Measurements from ENCODE around the gene MYL11.

Gene MYL11

DNA sequence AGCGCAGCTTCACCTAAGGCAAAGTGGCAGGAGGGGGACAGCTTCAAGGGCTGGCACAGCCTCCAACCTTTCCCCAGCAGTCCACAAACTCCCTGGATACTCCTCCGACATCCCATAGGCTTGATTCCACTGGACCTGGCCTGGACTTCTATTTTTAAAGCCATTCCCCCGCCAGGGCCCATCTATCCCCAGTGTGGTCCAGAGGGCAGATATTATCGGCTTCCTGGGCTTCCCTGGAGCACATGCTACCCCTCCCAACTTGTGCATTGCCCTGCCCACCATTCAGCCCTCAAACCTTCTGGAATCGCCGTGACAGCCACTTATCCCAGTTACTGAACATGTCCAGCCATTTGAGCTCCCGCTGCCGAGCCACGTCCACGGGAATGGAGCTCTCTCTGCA lies 9.4 kb upstream of the MYL11 start:
- TF ChIP-seq, protein P1, sequence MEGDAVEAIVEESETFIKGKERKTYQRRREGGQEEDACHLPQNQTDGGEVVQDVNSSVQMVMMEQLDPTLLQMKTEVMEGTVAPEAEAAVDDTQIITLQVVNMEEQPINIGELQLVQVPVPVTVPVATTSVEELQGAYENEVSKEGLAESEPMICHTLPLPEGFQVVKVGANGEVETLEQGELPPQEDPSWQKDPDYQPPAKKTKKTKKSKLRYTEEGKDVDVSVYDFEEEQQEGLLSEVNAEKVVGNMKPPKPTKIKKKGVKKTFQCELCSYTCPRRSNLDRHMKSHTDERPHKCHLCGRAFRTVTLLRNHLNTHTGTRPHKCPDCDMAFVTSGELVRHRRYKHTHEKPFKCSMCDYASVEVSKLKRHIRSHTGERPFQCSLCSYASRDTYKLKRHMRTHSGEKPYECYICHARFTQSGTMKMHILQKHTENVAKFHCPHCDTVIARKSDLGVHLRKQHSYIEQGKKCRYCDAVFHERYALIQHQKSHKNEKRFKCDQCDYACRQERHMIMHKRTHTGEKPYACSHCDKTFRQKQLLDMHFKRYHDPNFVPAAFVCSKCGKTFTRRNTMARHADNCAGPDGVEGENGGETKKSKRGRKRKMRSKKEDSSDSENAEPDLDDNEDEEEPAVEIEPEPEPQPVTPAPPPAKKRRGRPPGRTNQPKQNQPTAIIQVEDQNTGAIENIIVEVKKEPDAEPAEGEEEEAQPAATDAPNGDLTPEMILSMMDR (IDR thresholded peaks at IDR 0.05) = no peak
- H3K27ac Mint-ChIP-seq = peak overlapping the region; percentile 16
- H3K9me3 Mint-ChIP-seq = no peaks in the 10 kb centered on the region
- no peaks in the 10 kb centered on the region for H3K27me3 Mint-ChIP-seq (ENCODE audit: low read depth, poor library complexity)
- peaks cover 49% of the 10 kb centered on the region for H3K36me3 Mint-ChIP-seq (ENCODE audit: low read depth)
- no peak for DNase-seq
- H3K4me1 Mint-ChIP-seq = peaks cover 55% of the 10 kb centered on the region
- H3K4me3 Mint-ChIP-seq = no peak overlapping the region

DNA sequence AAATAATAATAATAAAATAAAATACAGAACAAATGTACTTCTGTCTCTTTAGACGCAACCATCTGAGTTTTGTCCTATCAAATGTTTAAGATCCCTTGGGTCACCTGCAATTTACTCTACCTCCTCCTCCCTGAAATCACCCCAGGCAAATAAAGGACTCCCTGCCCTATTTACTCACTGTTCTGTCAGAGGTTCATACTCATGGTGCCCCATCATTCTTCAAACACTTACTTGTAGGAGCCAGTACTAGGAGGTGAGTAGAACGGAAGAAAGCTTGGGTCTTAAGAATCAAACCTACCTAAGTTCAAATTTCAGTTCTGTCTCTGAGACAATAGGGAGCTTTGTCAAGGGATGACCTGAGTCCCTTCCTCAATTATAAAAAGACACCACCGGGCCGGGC lies 8.1 kb upstream of the MYL11 start:
- Mint-ChIP-seq H3K36me3 (ENCODE audit: low read depth) (peaks cover 43% of the 10 kb centered on the region), H3K4me1 (peaks cover 48% of the 10 kb centered on the region), H3K27me3 (ENCODE audit: low read depth, poor library complexity) (peaks cover 4% of the 10 kb centered on the region), H3K4me3 (peak overlapping the region; percentile 83), H3K9me3 (no peaks in the 10 kb centered on the region), H3K27ac (peak overlapping the region; percentile 32)
- TF ChIP-seq, protein P1 (IDR thresholded peaks at IDR 0.05) = no peak
- no peak for DNase-seq

DNA sequence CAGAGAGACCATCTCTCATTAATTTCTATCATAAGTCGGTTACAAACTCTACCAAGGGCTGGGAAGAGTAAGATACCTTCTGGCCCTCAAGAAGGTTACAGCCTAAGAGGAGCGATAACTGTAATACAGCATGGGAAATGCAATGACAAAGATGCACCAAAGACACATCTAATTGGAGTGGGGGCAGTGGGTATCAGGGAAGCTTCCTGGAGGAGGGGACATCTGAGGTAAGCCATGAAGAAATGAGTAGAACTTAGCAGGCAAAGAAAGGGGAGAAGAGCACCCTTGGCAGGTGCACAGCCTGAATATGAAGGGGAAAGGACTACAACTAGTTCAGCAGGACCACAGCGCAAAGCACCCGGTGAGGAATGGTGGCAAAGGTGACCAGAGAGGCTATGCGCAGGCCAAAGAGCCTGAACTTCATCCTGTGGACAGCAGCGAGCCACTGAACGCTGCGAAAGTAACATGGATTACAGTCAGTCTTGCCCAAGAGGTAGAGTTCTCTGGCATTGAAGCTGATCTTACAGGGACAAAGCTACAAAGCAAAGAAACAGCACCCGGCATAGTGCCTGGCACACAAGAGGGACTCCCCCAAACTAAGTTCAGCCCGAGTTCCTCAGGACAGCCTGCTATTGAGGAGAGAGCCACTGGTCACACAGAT lies 7.1 kb upstream of the MYL11 start:
- no peak for DNase-seq
- no peaks in the 10 kb centered on the region for H3K9me3 Mint-ChIP-seq
- peak overlapping the region; percentile 83 for H3K4me3 Mint-ChIP-seq
- TF ChIP-seq, protein P1 (IDR thresholded peaks at IDR 0.05) = no peak
- H3K4me1 Mint-ChIP-seq = peaks cover 58% of the 10 kb centered on the region
- H3K27ac Mint-ChIP-seq = peak overlapping the region; percentile 46
- peaks cover 4% of the 10 kb centered on the region for H3K27me3 Mint-ChIP-seq (ENCODE audit: low read depth, poor library complexity)
- H3K36me3 Mint-ChIP-seq (ENCODE audit: low read depth) = peaks cover 39% of the 10 kb centered on the region

DNA sequence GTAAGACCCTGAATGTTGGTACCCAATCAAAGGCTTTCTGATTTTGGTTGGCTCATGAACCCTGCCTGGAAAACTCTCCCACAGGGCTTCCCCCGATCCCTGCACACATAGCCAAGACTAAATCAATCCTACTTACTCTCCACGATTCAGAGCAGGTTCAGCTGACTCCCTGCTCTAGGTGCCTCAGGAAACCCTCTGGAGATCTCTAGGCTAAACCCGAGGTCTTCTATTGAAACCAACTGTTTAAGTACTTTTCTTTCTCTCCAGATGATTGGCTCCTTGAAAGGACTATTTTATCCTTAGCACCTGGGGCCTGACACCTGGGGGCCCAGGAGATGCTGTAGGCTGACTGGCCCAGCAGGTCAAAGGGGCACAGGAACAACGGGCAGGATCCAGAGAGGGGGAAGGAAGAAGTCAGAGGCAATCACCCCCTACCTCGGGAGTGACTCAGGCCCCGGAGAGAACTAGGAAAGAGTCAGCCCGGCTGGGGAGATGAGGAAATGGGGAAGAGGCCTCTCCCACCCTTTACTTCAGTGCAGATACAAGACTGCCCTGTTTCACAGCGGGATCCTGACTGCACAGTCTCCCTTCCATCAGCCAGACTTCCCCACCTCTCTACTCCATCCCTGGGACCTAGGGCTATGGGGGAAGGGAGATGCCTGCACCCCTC lies 6.3 kb upstream of the MYL11 start:
- no peak for DNase-seq
- Mint-ChIP-seq H3K9me3 (no peaks in the 10 kb centered on the region), H3K27me3 (ENCODE audit: low read depth, poor library complexity) (peaks cover 4% of the 10 kb centered on the region), H3K27ac (no peak overlapping the region), H3K4me1 (peaks cover 61% of the 10 kb centered on the region), H3K36me3 (ENCODE audit: low read depth) (peaks cover 31% of the 10 kb centered on the region), H3K4me3 (peak overlapping the region; percentile 83)
- TF ChIP-seq, protein P1 (IDR thresholded peaks at IDR 0.05) = no peak

DNA sequence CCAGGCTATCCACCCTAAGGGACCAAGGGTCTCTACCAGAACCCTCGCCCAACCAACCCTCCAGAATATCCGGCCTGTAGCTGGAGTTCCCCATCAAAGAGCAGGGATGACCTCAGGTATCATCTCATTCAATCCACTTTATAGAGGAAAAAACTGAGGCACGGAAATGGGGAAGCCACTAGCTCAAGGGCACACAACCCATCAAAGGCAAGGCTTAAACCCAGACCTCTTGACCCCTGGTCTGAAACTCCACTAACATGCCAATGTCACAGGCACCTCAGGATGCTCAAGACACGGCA lies 5.9 kb upstream of the MYL11 start:
- H3K4me3 Mint-ChIP-seq = peak overlapping the region; percentile 83
- TF ChIP-seq, protein P1 (IDR thresholded peaks at IDR 0.05) = no peak
- H3K36me3 Mint-ChIP-seq (ENCODE audit: low read depth) = peaks cover 26% of the 10 kb centered on the region
- peaks cover 4% of the 10 kb centered on the region for H3K27me3 Mint-ChIP-seq (ENCODE audit: low read depth, poor library complexity)
- no peak for DNase-seq
- peaks cover 60% of the 10 kb centered on the region for H3K4me1 Mint-ChIP-seq
- no peak overlapping the region for H3K27ac Mint-ChIP-seq
- no peaks in the 10 kb centered on the region for H3K9me3 Mint-ChIP-seq
